ENCODE measurements around the gene CD81.

The CD81 gene

GRCh38 chr11:2377511-2378443 lies 667 bp downstream of the CD81 start:
- no peak for DNase-seq (ENCODE audit: low read depth)

- DNase-seq (ENCODE audit: low read depth), result no peak
These were observed 1.6 kb downstream of the CD81 start for GRCh38 chr11:2378527-2379210.

GRCh38 chr11:2379466-2380174 lies 2.5 kb downstream of the CD81 start:
- DNase-seq (ENCODE audit: low read depth), result no peak

GRCh38 chr11:2380396-2380795 lies 3.3 kb downstream of the CD81 start:
- DNase-seq (ENCODE audit: low read depth), result no peak

GRCh38 chr11:2380807-2381350 lies 3.8 kb downstream of the CD81 start:
- no peak for DNase-seq (ENCODE audit: low read depth)

- DNase-seq (ENCODE audit: low read depth), result no peak
These were observed 4.5 kb downstream of the CD81 start for GRCh38 chr11:2381494-2382128.

- no peak for DNase-seq (ENCODE audit: low read depth)
These were observed 5.0 kb downstream of the CD81 start for GRCh38 chr11:2382129-2382517.

- DNase-seq (ENCODE audit: low read depth), result no peak
These were observed 6.1 kb downstream of the CD81 start for GRCh38 chr11:2382936-2383851.

- DNase-seq (ENCODE audit: low read depth), result no peak
These were observed 7.0 kb downstream of the CD81 start for GRCh38 chr11:2383852-2384804.

GRCh38 chr11:2385156-2386151 lies 8.3 kb downstream of the CD81 start:
- no peak for DNase-seq (ENCODE audit: low read depth)

GRCh38 chr11:2386591-2386990 lies 9.5 kb downstream of the CD81 start:
- DNase-seq (ENCODE audit: low read depth), result no peak

- DNase-seq (ENCODE audit: low read depth), result no peak
These were observed 10.3 kb downstream of the CD81 start for GRCh38 chr11:2387266-2387987.

- DNase-seq (ENCODE audit: low read depth), result no peak
These were observed 11.6 kb downstream of the CD81 start for GRCh38 chr11:2388431-2389376.

GRCh38 chr11:2389377-2390026 lies 12.4 kb downstream of the CD81 start:
- DNase-seq (ENCODE audit: low read depth), result no peak

- no peak for DNase-seq (ENCODE audit: low read depth)
These were observed 13.1 kb downstream of the CD81 start for GRCh38 chr11:2390091-2390724.

Data from HS-27A (cell line).